HG03135 (cell line): Measurements from ENCODE around the gene DPF3.
"Not testable (repeated sequence)": the region's sequence is repeated elsewhere in the genome, so short reads cannot be mapped to it uniquely, and the experiment has no call there.

Experiments
- ATAC-seq: cut with Tn5 transposase; IDR thresholded peaks from one replicate; pipeline ENCODE4 v1.9.1; 2021; ENCODE audit warnings: mild to moderate bottlenecking, moderate library complexity; ENCODE audit not compliant: unreplicated experiment

The DPF3 gene

DNA sequence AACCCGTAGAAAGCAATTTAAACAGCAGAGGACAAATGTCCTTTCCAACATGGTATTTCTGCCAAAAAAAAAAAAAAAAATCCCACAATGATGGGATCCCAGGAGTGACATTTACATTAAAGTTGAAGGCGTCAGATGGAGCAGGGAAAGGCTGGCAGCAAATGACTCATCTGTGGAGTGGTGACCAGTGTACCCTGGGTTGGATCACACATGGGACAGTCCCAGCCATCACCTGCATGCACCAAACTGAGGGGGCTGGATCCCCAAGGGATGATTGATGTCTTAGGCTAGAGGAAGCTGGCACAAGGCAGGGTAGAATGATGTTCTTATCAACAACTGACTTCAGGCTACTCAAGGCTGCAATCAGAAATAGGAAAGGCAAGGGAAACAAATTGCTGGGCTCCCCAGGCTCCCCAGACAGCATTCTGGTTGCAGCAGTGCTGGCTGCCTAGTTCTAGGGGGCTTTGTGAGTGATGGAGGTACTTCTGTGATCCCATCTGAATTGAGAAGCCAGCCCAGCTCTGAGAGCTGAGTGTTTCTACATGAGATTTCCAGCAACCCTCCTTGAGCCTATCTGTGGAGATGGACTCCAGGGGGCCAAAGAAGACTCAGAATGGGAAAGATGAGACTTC is 117.9 kb downstream of the DPF3 start:
- no peak for ATAC-seq

DNA sequence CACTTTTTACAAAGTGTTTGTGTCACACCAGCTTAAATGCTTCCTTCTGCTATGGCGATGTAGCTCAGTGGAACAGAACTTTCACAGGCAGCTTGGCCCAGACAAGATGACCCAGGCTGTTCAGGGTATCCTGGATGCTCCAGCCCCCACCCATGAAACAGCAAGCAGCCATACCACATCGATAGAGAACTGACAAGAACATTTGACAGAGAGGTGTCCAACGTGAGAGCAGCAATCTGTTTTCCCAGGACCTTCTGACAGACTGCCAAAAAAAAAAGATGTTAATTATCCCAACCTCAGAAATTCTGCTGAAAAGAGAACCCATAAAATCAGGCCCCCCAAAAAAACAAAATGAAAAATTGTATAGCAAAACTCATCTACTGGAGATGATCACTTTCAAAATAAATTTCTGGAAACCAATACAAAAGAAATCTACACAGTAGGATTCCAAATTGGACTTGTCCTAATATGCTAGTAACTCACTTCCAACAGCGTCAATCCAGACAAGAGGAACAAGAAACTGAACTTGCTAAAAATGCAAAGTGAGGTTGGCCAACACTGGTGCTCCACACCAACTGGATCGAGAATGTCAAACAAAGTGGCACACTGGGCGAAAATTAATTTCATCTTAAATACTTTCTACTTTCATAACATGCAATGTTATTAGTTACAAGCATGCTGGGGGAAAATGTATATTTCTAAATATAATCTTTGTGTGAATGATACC is 118.8 kb downstream of the DPF3 start:
- no peak for ATAC-seq

DNA sequence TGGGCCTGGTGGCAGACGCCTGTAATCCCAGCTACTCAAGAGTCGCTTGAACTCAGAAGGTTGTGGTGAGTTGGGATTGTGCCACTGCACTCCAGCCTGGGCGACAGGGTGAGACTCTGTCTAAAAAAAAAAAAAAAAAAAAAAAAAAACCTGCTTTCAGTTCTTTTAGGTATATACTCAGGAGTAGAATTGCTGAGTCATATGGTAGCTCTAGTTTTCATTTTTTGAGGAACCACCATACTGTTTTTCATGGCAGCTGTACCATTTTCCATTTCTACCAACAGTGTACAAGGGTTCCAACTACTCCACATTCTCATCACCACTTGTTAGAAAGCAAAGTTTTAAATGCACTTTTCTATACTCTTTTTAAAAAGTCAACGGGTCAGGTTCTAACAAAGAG is 119.8 kb downstream of the DPF3 start:
- ATAC-seq, result no peak

GRCh38 chr14:72771561-72771960 is 122.3 kb downstream of the DPF3 start:
- no peak for ATAC-seq

GRCh38 chr14:72766296-72766695 is 127.6 kb downstream of the DPF3 start:
- ATAC-seq, result no peak

GRCh38 chr14:72763892-72764291 is 130.0 kb downstream of the DPF3 start:
- no peak for ATAC-seq

DNA sequence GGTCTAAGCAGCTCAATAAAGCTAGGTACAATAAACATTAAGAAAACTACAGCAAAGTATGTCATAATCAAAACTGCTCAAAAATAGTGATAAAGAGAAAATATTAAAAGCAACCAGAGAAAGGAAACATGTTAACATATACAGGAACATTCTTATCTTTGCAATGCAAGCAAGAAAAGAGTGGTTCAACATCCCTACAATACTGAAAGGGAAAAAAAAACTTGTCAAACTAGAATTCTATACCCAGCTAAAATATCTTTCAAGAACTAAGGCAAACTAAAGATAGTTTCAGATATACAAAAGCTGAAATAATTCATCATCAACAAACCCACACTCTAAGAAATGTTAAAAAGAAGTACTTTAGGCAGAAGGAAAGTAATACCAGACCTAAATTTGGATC is 134.2 kb downstream of the DPF3 start:
- no peak for ATAC-seq

DNA sequence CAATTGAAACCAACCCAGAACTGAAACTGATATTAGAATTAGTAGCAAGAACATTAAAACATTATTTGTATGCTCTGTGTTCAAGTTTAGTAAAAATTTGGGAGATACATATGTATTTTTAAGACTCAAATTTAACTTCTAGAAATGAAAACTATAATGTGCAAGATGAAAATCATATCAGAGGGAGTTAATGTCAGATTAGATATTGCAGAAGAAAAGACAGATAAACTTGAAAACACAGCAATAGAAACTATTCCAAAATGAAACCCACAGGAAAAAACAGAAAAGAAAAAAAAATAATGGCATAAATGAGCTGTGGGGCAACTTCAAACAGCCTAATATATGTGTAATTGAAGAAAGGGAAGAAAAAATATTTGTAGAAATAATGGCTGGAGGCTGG is 134.9 kb downstream of the DPF3 start:
- no peak for ATAC-seq

DNA sequence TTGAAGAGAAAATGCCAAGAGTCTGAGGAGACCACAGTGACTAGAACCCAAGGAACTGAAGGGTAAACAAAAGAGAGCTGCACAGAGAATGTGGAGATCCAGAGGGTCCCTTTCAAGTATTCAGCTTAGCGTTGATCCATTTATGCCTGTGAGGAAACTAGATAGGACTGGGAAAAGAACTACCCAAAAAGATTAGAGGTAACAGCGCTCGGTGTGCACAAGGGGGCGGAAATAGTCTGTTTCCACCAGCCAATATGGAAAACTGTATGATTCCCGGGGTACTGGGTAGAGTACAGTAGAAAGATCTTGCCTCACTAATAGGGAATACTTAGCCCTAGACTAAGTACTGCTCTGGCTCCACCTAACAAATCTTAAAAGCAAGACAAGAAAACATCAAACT is 135.5 kb downstream of the DPF3 start:
- ATAC-seq, result no peak

- no peak for ATAC-seq
Measured at GRCh38 chr14:72756967-72757366, 136.9 kb downstream of the DPF3 start.

DNA sequence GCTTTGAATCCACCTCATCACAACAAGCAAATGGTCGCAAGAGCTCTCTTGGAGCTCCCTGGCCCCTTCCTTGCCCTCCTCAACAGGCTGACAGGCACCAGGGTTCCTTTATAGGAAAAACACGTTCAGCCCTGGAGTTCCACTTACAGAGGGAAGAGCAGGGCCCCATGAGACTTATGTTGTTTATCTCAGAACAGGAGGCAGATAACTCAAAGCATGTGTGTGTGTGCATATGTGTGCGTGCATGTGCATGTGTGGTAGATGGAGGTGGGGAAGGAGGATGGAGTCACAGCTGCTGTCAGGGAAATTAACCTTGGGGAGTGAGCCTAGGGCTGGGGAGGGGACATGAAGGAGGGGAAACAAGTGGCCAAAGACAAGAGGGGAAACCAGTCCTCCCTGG is 138.1 kb downstream of the DPF3 start:
- no peak for ATAC-seq

GRCh38 chr14:72754949-72755348 is 139.0 kb downstream of the DPF3 start:
- ATAC-seq, result no peak

GRCh38 chr14:72753879-72754400 is 140.0 kb downstream of the DPF3 start:
- ATAC-seq, result no peak

DNA sequence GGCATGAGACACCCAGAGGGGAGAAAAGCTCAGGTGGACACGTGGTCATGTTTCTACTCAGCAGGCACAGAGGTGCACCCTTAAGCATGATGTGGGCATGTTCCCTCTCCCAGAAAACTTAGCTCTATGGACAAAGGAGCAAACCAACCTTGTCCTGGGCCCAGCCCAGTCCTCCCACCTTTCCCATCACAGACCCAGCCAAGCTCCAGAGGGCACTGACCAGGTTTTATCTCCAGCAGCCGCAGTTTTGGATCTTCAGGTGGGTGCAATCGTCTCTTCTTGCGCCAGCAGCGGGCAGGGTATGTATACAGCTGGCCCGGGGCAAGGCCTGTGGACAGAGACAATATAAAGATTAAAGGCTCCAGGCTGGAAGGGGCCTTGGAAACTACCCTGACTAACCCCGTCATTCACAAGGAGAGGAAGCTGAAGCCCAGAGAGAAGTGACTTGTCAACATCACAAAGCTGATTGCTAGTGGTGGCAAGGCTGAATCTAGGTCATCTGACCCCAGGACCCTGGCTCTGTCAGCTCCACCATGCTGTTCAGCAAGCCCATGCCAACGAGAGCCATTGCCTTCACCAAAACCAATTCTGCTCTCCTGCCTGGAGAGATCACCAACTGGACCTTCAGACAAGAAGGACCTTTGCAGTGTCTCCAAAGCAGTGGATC is 140.7 kb downstream of the DPF3 start:
- ATAC-seq, result no peak

- no peak for ATAC-seq
Measured at GRCh38 chr14:72752034-72752412, 141.9 kb downstream of the DPF3 start.

GRCh38 chr14:72751276-72752033 is 142.4 kb downstream of the DPF3 start:
- ATAC-seq, result no peak

DNA sequence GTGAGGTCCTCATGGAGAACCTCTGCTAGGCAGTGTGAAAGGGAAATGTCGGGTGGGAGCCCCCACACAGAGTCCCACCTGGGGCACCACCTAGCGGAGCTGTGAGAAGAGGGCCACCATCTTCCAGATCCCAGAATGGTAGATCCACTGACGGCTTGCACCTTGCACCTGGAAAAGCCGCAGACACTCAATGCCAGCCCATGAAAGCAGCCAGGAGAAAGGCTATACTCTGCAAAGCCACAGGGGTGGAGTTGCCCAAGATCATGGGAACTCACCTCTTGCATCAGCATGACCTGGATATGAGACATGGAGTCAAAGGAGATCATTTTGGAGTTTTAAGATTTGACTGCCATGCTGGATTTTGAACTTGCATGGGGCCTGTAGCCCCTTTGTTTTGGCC is 145.0 kb downstream of the DPF3 start:
- ATAC-seq, result not testable (repeated sequence)

- ATAC-seq, result no peak
Measured at GRCh38 chr14:72747652-72748051, 146.2 kb downstream of the DPF3 start.

DNA sequence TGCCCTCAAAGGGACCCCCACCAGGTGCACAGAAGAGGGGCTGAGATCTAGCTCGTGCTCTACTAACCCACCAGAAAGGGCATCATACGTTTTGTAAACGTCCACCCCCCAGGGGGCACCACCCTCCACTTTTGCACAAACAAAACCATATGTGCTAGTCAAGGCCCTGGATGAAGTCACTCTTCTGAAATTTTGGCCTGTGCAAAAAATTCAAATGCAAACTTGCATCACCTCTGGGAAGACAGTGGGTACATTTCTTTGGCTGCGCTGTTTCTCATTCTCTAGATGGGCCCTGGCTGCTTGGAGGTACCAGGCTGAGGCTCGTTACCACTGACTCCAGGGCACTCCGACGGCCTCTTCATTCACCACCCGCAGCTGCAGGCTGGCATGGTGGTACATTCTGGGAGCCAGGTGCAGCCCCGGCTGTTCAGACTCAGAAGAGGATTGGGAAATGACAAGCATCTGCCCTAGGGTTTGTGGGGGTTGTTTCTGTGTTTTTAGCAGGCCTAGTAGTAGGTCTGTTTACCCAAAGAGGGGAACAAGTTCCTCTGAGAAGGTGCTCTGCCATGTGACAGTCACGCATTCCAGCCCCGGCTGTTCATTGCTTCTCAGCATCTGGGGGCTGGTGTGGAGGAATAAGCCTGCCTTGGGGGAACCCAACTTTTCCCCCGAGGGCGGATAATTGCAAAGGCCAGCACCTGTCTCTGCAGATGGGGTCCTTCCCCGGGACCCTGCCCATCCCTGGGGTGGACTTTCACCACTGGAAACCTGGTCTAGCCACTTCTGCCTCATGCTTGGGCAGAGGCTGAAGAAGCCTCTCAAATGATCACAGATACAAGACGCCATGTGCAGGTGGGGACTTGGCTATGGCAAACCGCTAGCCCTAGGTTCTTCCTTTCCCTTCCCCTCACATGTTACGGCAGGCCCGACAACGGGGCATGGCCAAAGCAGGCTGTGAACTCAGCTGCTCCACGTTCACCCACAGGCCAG is 147.6 kb downstream of the DPF3 start:
- ATAC-seq, result no peak

DNA sequence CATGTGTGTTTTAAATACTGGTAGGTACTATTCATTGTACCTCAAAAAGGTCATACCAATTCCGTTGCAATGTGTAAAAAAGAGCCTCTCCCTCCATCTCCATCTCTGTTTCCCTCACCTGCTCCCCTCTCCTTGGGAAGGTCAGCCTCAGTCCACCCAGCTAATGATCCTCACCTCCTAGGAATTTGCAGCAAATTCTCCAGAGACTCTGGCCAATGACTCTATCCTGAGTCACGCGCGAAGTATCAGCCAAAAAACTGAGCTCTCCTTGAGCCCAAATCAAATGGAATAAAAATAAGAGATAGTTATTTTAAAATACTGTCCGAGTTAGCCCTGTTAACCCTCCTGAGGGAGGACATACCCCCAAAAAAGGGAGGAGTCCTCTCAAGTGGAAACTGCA is 148.4 kb downstream of the DPF3 start:
- ATAC-seq, result no peak
